GM04504 (cell line): Measurements from ENCODE around the gene BTBD6.
"Not testable (repeated sequence)": the region's sequence is repeated elsewhere in the genome, so short reads cannot be mapped to it uniquely, and the experiment has no call there.

ENCODE experiments used
- DNase-seq: peaks from one replicate; pipeline ENCODE4 v3.0.0-alpha.2; 2012; ENCODE audit warnings: low read depth

Gene BTBD6

DNA sequence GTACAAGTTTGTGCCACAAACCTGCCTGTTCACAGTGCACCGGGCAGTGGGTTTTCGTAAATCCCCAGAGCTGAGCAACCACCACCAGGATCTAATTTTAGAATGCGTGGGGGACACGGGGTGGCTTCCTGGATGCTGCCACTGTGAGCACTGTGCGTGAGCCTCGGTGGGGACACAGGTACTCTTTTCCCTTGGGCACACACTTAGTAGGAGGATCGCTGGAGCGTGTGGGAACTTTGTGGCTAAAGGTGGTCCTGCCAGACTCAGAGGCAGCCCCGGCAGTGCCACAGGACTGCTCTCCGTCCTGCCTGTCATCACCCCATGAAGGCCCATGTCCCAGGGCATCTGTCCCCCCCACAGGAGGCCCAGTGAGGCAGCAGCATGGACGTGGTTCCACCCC, 21.1 kb downstream of the BTBD6 start:
- no peak for DNase-seq

DNA sequence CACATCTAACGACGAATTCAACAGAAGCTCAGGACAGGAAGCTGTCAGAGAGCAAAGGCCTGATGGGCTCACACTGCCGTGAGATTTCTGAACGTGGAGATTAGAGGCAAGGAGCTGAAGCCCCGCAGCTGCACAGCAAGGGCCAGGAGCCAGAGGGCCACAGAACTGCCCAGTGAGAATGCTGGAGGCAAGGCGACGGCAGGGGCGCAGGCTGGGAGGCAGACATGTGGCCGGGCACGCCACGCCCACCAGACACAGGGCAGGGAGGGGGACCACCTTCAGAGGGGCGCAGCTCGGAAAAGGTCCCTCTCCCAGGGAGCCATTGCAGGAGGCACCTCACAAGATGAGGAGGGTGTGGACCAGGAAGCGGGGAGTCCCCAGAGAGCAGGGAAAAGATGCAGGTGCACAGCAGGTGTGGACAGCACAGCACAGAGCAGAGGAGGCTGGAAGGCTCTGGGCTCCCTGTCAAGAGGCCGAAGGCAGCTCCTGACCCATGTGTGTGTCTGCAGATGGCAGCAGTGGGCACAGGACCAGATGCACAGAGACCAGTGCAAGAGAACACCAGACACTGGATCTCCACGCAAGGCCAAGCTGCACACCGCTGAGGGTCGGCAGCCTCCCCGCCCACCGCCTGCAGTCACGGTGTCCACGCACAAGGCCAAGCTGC, 23.0 kb downstream of the BTBD6 start:
- no peak for DNase-seq

DNA sequence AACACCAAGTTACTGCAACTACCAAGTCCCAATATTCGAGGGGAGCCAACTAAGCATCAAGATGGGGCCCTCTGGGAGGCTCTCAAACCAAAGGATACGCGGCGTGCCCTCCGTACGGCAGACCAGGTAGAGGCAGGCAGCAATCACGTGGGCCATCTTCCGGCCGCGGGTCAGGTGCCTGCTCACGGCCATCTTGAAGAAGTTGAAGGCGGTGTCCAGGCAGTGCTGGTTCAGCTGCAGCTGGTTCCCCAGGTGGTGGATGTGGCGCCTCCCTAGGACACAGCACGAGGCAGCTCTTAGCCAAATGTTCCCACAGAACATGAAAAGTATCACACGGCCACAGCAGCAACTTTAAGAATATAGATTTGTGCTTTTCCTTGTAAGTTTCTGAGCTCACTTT, 24.3 kb downstream of the BTBD6 start:
- no peak for DNase-seq

DNA sequence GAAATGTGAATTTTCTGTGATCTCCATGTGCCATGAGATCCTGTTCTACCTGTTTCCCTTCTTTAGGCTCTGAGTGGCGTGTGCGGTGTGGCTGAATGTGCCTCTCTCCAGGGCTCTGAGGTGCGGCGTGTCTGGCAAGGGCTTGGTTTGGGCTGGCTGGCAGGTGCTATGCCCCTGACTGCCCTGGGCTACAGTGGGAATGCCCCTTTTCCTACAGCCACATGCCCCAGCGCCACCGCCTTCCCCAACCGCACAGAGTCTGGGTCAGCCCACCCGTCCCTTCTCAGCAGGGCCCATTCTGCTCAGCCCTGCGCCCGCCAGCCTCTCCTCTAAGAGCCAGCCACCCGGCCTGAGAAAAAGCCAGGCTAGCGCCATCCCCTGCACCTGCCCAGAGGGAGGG, 24.7 kb downstream of the BTBD6 start:
- DNase-seq = no peak

DNA sequence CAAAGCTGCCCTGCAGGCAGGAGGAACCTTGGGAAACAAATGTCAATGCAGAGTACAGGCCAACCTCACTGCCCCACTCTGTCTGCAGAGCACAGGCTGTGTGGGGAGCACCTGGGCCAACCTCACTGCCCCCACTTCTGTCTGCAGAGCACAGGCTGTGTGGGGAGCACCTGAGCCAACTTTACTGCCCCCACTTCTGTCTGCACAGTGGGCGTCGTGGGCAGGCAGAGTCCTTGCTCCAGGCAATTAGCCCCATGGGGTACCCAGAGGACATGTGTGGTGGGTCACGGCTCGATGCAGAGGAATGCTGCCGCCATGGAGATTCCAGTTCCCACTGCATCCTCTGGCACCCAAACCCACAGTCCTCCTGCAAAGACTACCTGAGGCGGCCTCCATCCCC, 26.3 kb downstream of the BTBD6 start:
- no peak for DNase-seq

DNA sequence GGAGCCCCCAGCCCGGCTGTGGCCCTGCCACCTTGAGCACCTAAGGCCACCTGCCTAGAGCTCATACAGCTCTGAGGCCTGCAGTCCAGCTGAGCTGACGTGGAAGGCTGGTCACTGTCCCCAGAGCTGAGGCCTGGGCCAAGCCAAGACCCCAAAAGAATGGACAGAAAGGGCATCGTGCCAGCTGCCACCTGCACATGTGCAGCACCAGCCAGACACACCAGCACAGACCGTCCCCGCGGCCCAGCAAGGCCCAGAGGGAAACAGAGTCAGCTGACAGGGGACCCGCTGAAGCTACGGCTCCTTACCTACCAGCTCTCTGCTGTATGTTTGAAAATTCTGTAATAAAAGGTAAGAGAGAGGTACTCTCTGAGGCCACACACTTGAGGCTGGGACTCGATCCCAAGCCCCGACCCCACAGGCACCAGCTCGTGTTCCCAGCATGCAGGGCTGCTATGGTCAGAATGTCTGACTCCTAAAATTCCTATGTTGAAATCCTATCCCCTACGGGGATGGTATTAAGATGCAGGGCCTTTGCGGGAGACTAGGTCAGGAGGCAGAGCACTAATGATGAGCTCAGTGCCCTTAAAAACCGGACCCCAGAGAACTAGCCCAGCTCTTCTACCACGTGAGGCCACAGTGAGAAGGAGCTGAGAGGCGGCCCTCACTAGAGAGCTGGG, 27.1 kb downstream of the BTBD6 start:
- peak; percentile 32 for DNase-seq

DNA sequence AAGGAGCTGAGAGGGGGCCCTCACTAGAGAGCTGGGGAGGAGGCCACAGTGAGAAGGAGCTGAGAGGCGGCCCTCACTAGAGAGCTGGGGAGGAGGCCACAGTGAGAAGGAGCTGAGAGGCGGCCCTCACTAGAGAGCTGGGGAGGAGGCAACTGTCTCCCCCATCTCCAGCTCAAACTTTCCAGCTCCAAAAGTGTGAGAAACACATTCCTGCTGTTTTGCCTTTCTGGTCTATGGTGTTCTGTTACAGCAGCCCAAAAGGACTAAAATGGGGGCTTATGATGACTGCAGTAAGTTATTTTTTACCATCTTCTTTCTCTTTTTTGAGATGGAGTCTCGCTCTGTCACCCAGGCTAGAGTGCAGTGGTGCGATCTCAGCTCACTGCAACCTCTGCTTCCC, 29.1 kb downstream of the BTBD6 start:
- DNase-seq = not testable (repeated sequence)

DNA sequence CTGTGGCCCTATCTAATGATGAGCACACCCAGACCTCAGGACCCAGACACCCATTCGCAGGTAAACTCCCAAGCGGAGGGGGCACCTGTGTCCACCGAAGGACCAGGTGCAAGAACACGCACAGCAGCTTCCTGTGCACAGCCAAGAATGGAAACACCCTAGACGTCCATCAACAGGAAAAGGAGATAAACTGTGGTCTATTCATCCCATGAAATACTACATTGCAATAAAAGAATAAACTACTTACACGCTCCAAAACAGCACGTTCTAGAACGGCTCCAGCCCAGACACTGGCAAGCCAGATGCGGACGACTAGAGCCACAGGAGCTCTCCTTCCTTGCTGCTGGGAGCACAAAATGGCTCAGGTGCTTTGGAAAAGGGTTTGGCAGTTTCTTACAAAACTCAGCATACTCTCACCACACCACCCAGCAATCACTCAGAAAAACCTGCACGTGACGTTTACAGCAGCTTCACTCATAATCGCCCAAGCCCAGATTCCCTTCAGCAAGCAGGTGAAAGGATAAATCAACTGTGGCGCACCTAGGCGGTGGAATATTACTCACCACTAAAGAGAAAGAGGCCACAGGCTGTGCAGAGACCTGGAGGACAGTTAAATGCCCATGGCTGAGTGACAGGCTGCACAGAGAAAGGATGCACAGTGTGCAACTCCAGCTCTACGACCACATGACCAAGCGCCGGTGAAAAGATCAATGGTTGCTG, 31.5 kb downstream of the BTBD6 start:
- no peak for DNase-seq

DNA sequence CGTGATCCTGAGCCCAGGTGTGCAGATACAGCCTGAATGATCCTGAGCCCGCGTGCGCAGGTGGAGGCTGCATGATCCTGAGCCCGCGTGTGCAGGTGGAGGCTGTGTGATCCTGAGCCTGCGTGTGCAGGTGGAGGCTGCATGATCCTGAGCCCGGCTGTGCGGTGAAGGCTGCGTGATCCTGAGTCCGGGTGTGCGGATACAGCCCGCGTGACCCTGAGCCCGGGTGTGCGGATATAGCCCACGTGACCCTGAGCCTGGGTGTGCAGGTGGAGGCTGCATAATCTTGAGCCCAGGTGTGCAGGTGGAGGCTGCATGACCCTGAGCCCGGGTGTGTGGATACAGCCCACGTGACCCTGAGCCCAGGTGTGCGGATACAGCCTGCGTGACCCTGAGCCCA, 32.2 kb downstream of the BTBD6 start:
- no peak for DNase-seq

DNA sequence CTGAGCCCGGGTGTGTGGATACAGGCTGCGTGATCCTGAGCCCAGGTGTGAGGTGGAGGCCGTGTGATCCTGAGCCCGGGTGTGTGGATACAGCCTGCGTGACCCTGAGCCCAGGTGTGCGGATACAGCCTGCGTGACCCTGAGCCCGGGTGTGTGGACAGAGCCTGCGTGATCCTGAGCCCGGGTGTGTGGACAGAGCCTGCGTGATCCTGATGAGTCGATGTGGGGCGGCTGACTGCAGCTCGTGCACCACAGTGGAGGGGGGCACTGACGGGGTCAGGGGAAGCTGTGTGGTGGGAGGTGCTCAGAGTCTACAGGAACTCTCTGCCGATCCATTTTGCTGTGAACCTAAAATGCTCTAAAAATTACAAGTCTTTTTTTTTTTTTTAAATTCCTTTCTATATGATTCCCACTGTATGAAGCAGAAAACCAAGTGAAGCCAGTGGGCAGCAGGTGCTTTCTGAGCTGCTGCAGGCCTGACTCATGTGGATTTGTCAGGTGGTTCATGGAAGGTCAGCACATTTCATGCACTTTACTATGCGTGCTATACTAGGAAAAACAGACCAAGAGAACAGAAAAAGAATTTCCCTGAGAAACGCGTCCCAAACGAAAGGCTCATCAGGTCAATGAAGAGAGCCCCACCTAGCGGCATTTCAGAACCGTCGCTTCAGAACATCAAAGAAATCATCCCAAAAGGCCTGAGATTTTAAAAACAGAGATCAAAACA, 33.2 kb downstream of the BTBD6 start:
- peak; percentile 4 for DNase-seq

DNA sequence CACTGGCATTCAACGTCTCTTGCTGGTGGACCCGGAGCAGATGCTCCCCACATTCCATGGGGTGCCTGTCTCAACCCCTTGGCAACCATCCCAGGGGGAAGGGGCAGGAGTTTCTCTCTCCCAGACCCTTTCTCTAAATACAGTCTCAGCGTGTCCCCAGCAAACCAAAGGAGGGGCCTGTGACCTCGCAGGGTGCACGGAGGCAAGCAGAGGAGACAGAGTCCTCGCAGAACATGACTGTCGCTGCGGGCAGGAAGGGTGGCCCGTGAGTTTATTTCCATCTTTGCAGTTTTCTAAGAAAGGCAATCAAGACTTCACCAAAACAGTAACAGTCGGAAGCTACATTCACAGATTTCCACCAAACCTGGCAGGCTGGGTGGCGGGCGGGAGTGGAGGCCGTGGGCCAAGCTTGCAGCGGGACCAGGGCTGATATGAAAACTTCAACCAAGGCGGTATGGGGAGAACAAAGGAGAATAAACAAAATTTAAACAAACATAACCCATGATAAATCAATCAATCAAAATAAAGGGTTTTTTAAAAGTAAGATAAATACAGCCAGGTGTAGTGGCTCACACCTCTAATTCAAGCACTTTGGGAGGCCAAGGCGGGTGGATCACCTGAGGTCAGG, 33.9 kb downstream of the BTBD6 start:
- no peak for DNase-seq

DNA sequence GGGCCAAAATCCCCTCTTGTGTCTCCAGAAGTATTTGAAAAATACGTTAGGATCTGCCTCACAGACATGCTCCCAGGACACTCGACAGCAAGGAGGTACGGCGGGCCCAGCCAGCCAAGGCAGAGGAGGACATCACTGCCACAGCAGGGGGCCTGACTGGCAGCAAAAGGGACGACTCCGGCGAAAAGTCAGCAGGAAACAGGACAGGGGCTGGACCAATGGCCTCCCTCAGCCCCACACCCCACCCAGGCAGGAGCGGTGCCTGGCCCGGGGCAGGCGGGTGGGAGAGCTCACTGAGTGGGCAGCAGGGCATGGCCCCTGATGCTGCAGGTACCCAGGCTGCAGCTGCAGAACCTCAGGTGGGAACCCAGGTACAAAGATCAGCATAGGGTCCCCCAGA, 34.7 kb downstream of the BTBD6 start:
- DNase-seq = no peak

DNA sequence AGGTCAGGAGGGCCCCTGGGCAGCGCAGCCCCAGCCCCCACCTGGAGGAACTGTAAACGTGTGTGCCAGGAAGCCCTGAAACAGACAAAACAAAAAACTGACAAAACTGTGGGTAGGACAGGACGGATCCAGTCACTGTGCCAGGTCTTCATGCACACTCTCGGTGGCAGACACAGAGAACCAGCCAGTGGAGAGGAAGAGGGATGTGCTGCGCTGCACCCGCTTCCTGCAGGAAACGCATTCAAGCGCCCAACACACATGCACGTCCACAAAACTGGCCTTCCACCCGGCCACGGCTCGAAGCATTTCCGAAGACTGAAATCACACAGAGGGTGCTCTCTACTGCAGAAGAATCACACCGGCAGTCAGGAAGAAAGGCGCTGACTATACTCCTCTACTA, 35.6 kb downstream of the BTBD6 start:
- DNase-seq = no peak

DNA sequence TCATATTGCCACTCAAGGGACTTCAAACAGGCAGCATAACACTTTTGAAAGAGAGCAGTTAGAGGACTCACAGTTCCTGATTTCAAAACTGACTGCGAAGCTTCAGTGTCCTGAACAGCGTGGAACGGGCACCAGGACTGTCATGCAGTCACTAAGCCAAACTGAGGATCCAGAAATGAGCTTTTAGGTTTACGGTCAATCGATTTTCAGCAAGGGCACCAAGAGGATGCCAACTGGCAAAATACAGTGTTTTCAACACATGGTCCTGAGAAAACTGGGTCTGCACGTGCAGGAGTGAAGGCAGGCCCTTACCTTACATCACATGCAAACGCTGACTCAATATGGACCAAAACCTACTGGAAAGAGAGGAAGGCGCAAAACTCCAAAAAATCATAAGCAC, 36.8 kb downstream of the BTBD6 start:
- no peak for DNase-seq

DNA sequence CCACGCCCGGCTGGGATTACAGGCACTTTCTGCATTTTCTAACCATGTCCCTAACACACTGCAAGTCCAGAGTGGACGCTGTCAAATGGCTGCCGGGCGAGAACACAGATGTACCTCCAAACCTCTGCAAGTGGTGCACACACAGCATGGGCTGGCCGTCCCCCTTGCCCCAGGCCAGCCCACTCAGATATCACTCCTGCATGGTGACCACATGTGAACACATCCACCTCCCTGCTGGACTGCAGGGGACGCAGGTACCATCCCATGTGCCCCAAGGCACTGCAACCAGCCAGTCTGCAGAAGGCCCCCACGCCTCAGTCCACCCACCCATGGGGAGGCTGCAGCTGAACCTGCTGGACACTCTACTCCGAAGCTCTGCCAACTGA, 38.4 kb downstream of the BTBD6 start:
- no peak for DNase-seq

DNA sequence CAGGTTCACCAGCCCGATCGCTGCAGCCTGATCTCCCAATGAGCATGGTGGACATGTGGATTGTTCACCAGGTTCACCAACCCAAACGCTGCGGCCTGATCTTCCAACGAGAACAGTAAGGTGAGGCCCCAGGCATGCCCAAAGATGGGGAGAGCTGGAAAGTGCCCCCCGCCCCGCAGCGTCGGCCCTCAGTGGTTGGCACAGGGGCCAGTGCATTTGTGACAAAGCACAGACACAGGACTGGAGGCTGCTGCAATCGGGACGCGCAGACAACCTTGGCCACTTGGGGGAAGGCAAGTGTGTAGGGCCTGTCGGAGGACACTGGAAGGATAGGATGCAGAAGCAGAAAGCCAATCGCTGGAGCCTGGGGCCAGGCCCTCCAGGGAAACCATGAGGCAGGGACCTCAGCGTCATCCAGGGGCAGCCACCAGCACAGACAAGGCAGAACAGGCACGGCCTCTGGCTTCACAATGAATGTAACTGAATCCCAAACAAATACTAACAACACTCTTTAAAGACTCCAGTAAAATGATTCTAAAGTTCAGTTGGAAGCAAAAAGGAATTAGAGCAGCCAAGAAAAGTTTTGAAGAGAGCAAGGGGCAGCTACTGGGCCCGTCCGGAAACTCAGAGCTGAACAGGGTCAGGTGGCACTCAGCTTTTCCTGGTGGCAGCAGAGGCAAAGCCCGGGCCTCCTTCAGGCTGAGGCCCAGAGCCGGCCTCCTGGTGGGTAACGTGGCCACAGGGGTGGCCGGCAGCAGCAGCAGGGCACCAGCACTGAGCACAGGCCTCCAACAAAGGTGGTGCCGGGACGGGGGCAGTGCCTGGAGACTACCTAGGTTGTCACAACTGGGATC, 39.1 kb downstream of the BTBD6 start:
- no peak for DNase-seq

DNA sequence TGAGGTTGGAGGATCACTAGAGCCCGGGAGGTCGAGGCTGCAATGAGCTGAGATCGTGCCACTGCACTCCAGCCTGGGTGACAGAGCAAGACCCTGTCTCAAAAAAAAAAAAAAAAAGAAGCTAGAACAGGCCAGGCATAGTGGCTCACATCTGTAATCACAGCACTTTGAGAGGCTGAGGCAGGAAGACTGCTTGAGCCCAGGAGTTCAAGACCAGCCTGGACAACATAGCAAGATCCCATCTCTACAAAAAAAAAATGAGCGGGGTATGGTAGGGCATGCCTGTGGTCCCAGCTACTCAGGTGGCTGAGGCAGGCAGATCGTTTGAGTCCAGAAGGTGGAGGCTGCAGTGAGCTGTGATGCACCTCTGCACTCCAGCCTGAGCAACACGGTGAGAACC, 40.6 kb downstream of the BTBD6 start:
- DNase-seq = not testable (repeated sequence)

DNA sequence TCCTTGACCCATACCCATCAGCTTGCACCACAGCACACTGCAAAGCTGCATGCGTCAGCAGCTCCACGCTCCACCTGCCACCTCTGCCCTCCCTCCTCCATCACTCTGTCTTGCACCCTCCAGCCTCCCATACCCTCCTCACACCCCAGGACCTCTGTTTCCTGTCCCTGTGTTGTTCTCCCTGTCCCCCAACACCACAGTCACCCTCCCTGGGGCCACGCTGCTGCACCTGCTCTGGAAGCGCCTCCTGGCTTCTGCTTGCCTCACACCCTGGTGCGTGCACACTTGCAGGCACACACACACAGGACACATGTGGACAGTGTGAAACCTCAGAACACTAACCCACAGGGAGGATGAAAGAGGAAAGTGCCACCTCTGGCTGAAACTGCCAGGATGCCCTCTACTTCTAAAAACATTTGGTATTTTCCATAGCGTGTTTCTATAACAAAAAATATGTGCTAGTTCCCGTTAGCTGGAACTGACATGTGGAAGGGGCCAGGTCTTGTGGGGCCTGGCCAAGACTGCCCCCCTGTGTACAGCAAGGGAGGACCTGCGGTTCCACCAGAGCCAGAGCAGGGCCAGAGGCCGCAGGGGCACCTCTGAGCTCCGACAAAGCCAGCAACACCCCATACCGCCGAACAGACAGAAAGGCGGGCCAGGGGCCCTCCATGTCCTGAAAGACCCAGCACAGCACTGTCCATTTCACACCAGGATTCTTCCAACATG, 42.5 kb downstream of the BTBD6 start:
- DNase-seq = no peak

DNA sequence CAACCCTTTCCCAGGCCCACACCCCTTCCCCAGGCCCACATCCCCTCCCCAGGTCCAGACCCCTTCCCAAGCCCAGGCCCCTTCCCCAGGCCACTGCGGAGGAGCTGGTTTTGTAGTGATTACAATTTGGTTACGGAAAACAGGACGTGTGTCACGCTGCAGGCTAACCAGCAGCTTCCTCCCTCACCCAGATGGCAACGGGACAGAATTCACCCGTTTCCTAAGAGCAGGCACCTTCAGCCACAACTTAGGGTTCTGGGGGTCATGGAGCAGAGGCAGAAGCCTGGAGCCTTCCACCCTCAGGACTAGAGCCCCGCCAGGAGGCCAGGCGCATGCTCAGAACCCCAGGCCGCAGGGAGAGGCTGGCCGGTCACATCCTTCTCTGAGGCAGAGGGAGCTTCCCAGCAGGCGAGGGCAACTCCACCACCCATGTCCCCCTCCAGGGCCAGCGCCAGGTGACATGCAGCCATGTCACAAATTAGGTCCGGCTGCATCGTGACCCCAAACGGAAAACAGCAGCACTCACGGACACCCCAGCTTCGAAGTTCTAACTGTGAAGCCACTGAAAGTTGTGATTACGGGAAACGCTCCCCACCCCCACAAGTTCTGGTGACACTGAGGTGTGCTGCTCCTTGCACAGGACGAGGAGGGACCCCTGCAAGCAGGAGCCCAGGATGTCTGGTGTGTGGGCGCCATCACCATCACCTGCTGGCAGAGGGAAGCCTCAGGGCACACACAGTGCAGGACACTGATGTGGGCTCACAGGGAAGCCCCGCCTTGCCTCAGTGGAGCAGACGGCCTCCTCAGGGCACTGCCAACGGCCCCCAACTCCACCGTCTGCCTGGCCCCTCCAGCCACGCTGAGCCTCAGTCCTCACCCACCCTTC, 44.7 kb downstream of the BTBD6 start:
- DNase-seq = no peak

DNA sequence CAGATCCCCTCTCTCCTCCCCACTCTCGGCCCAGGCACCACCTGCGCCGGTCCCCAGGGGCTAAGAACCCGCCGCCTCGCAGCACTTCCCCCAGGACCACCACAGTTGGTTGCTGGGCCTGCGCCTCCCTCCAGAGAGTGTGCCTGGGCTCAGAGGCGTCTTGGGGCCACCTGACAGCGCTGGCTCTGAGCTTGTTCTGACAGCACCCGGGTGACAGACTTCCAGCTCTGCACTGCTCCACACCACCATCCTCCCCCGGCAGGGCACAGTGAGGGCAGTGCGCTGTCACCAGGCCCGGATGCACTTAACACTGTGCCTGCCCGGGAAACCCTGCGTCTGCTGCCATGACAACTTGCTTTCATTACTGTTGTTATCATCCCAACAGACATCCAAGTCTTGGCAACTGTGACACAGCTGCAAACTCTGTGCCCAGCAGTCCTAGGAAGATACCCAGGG, 45.8 kb downstream of the BTBD6 start:
- peak; percentile 43 for DNase-seq
